ENCODE measurements around the gene KCNQ1. TPM values are rescaled to one million over a fixed set of nuclear protein-coding genes. Genes with fewer than 3 reads are reported as not detected.

The KCNQ1 gene
- total and polyA plus RNA-seq, 9 of the 15 experiments (the other 6 are each of a cell fraction or from before 2014, with no cell fraction given), result 0.44 TPM; not detected in 8

DNA sequence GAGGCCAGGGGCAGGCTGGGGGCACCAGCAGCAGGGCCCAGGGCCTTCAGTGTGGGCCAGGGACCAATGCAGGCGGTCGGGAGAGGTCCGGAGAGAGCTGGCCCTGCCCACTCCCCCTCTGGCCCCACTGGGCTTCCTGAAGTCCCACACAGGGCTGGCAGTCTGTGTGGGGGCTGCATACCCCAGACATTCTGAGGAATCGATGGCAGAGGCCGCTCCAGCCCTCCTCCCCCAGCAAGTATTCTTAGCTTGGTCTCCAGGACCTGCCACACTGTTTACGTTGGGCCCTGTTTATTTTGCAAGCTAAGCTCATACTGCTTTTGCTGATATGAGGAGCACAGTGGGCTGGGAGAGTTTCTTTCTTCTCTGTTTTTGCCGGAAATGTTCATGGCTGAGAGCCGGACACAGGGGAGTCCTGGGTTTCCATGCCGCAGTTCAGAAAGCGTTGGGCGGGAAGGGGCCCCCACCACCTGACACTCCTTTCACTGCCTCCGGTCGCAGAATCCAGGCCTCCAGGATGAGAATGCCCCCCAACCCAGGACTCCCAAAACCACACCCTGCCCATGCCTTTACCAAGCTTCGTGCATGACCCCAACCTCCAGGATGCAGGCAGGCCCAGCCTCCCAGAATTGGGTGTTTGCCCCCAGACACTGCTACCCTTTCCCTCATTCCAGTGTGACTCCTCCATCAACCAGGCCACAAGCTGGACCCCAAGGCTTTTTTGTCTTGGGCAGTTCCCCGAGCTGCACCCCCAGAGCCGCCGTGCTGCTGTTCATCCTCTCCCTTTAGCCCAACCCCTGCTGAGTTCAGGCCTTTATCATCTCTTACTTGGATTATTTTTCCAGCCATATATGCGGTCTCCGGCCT is 336.8 kb downstream of the KCNQ1 start (continued):
- peak; percentile 9 for TF ChIP-seq BRD9 (IDR thresholded peaks at IDR 0.05; ENCODE audit: low read depth, partially characterized antibody)
- TF ChIP-seq PHF21A (IDR thresholded peaks at IDR 0.05; ENCODE audit: borderline replicate concordance, low read depth), result 0 out of 2 replicates have a peak, but pooled peaks have one; percentile 37
- peak; percentile 4; the same call in 1 of the 2 replicates for TF ChIP-seq HDAC2 (IDR thresholded peaks at IDR 0.05)
- TF ChIP-seq MAFK (IDR thresholded peaks at IDR 0.05; ENCODE audit: low read length), result peak; percentile 52; the same call in 1 of the 2 replicates
- TF ChIP-seq BRD4 (IDR thresholded peaks at IDR 0.05), result peak; percentile 79; the same call in 1 of the 2 replicates
- TF ChIP-seq HINFP (tag; conservative IDR thresholded peaks at IDR 0.05; ENCODE audit: low read depth), result no peak
- TF ChIP-seq ZNF311 (CRISPR knock-in tag; IDR thresholded peaks at IDR 0.05), result peak; percentile 65; the same call in 1 of the 2 replicates
- 0 out of 2 replicates have a peak, but pooled peaks have one; percentile 58 for TF ChIP-seq MEF2D (tag; conservative IDR thresholded peaks at IDR 0.05; ENCODE audit: low read depth)
- TF ChIP-seq ZNF583 (CRISPR knock-in tag; IDR thresholded peaks at IDR 0.05), result peak; percentile 71; the same call in 1 of the 2 replicates
- 0 out of 2 replicates have a peak, but pooled peaks have one; percentile 46 for TF ChIP-seq HDAC8 (tag; IDR thresholded peaks at IDR 0.05)
- peak; percentile 32 for TF ChIP-seq PHF20 (IDR thresholded peaks at IDR 0.05; ENCODE audit: partially characterized antibody)
- TF ChIP-seq C11orf30 (IDR thresholded peaks at IDR 0.05; ENCODE audit: low read depth), result peak; percentile 81
- TF ChIP-seq L3MBTL2 (IDR thresholded peaks at IDR 0.05), result peak; percentile 74
- TF ChIP-seq RBFOX2 (IDR thresholded peaks at IDR 0.05; ENCODE audit: low read depth, low read length), result peak; percentile 49
- TF ChIP-seq, protein P1, sequence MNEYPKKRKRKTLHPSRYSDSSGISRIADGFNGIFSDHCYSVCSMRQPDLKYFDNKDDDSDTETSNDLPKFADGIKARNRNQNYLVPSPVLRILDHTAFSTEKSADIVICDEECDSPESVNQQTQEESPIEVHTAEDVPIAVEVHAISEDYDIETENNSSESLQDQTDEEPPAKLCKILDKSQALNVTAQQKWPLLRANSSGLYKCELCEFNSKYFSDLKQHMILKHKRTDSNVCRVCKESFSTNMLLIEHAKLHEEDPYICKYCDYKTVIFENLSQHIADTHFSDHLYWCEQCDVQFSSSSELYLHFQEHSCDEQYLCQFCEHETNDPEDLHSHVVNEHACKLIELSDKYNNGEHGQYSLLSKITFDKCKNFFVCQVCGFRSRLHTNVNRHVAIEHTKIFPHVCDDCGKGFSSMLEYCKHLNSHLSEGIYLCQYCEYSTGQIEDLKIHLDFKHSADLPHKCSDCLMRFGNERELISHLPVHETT (CRISPR knock-in tag; conservative IDR thresholded peaks at IDR 0.05 in 1 of 2, IDR thresholded peaks at IDR 0.05 in 1 of 2), result peak in 1 of 2 experiments; percentile 32; a peak in 2 of 4 replicates
- 0 out of 2 replicates have a peak, but pooled peaks have one; percentile 9 for TF ChIP-seq CREM (IDR thresholded peaks at IDR 0.05; ENCODE audit: low read depth)
- peak; percentile 22; the same call in 1 of the 2 replicates for TF ChIP-seq ZNF76 (CRISPR knock-in tag; IDR thresholded peaks at IDR 0.05; ENCODE audit: borderline replicate concordance)
- TF ChIP-seq MLX (CRISPR knock-in tag; conservative IDR thresholded peaks at IDR 0.05), result no peak
- TF ChIP-seq NR4A1 (CRISPR knock-in tag; IDR thresholded peaks at IDR 0.05), result no peak
- peak; percentile 63 for TF ChIP-seq NR4A1 (tag; IDR thresholded peaks at IDR 0.05)
- TF ChIP-seq RBBP5 (IDR thresholded peaks at IDR 0.05; ENCODE audit: borderline replicate concordance, insufficient read depth, low read length, poor library complexity, severe bottlenecking), result peak; percentile 55
- no peak for TF ChIP-seq HDAC3 (IDR thresholded peaks at IDR 0.05; ENCODE audit: borderline replicate concordance, partially characterized antibody)
- TF ChIP-seq ZNF324 (CRISPR knock-in tag; IDR thresholded peaks at IDR 0.05), result 0 out of 2 replicates have a peak, but pooled peaks have one; percentile 41
- no peak for TF ChIP-seq SMC3 (conservative IDR thresholded peaks at IDR 0.05; ENCODE audit: insufficient read depth, low read depth, low read length)
- peak; percentile 39; the same call in 1 of the 2 replicates for TF ChIP-seq CXXC5 (CRISPR knock-in tag; IDR thresholded peaks at IDR 0.05)
